Transverse colon (tissue), 4 donors: ENCODE results near the gene GNAO1. TPM values are rescaled to one million over a fixed set of nuclear protein-coding genes. Genes with fewer than 3 reads are reported as not detected.

Experiments used
- DNase-seq: peaks from one replicate; pipeline ENCODE4 v3.0.0-alpha.2; 2019
- H3K27ac ChIP-seq, 4 donors: fragments of 200-600 bp; sonication (generic); 2 replicates each; pipeline ENCODE4 v1.5.1; 2016 to 2018; ENCODE audit warnings: inconsistent platforms in 4 of 4
- H3K27me3 ChIP-seq: fragments of 200-600 bp; sonication (generic); 2 replicates; pipeline ENCODE4 v1.5.1; 2017; ENCODE audit warnings: inconsistent platforms
- H3K36me3 ChIP-seq, 4 donors: fragments of 200-600 bp; sonication (generic); 2 replicates each; pipeline ENCODE4 v1.5.1; 2017 to 2019; ENCODE audit warnings: inconsistent platforms in 4 of 4
- H3K4me1 ChIP-seq, 4 donors: fragments of 200-600 bp; sonication (generic); 2 replicates each; pipeline ENCODE4 v1.5.1; 2017 to 2020; ENCODE audit warnings: inconsistent platforms in 4 of 4
- H3K4me3 ChIP-seq, 4 donors: fragments of 200-600 bp; sonication (generic); 1 replicate in 1 of 4; 2 replicates in 3 of 4; pipeline versions ENCODE4 v1.5.1 to v1.6.1; 2017 to 2019; ENCODE audit warnings: inconsistent platforms in 4 of 4
- H3K9me3 ChIP-seq, 2 donors: fragments of 200-600 bp; sonication (generic); 2 replicates each; pipeline ENCODE4 v1.5.1; 2017 to 2019; ENCODE audit warnings: inconsistent platforms in 2 of 2
- CTCF ChIP-seq, 5 experiments: fragments of 200-600 bp in 3 of 5; fragments of 450-650 bp in 2 of 5; sonication (generic) in 3 of 5; IDR thresholded peaks; 1 replicate in 2 of 5; 2 replicates in 3 of 5; pipeline ENCODE4 v1.5.1; 2016 to 2017; ENCODE audit warnings: antibody characterized with exemption in 5 of 5, inconsistent platforms in 3 of 5, mild to moderate bottlenecking in 2 of 5, moderate library complexity in 1 of 5
- EP300 ChIP-seq: sonication (generic); formaldehyde crosslinking; IDR thresholded peaks from one replicate; pipeline ENCODE4 v1.6.1; 2017; ENCODE audit warnings: antibody characterized with exemption, low read depth
- POLR2A ChIP-seq: fragments of 450-650 bp; IDR thresholded peaks from one replicate; pipeline ENCODE4 v1.6.1; 2016; ENCODE audit warnings: antibody characterized with exemption, mild to moderate bottlenecking, moderate library complexity
- POLR2AphosphoS5 ChIP-seq, 3 donors: sonication (generic); formaldehyde crosslinking; IDR thresholded peaks; one replicate each; pipeline ENCODE4 v1.6.1; 2016; ENCODE audit warnings: antibody characterized with exemption in 3 of 3
- WGBS, 2 donors: methylation state at CpG; one replicate each; pipeline ENCODE4 v1.1.5; 2018; ENCODE audit warnings: low coverage in 1 of 2; 5-methylcytosine and 5-hydroxymethylcytosine counted together
- in situ Hi-C, 4 donors: fragments of 200-750 bp; cut with MboI; loops; one replicate each; pipeline versions ENCODE4 v1.15.0 to v1.15.1; 2017; ENCODE audit warnings: low sequenced_read_pairs in 3 of 4, low pct_ligation_motif_present in 1 of 4, low pct_unique_long_range_greater_than_20kb in 1 of 4
- intact Hi-C: fragments of 100-400 bp; cut with DNase I; formaldehyde crosslinking; loops from one replicate; pipeline ENCODE4 v1.15.1; 2023; ENCODE audit warnings: low total_unique reads
- total RNA-seq, 4 donors: library from RNA; depleted of rRNA; stranded (reverse); fragments of >200 nt; gene quantifications; one replicate each; pipeline ENCODE4 v1.1.0, GENCODE V29; 2016

Gene GNAO1
- total RNA-seq, 4 donors from 2014 or later = 7.3 to 25.4 (median 11.3) TPM

GRCh38 chr16:56190677-56191155, 573 bp upstream of the GNAO1 start:
- Histone ChIP-seq H3K9me3 (no peaks in the 10 kb centered on the region), H3K4me3 (peak overlapping the region; percentile 39 to 76 (median 55)), H3K36me3 (no peaks in the 10 kb centered on the region), H3K27me3 (peaks cover 74% of the 10 kb centered on the region), H3K27ac (peak overlapping the region; percentile 87 to 91 (median 89)), H3K4me1 (peaks cover 0 to 36% (median 12%) of the 10 kb centered on the region in 4 donors)
- TF ChIP-seq POLR2AphosphoS5 (IDR thresholded peaks at IDR 0.05) = peak in 1 of 3 donors; percentile 5
- no peak for TF ChIP-seq EP300
- TF ChIP-seq CTCF (IDR thresholded peaks at IDR 0.05) = no peak
- no peak for TF ChIP-seq POLR2A
- intact Hi-C loops = loop anchor here (1.0 to 5.0 kb wide), 2 partner anchors 21 to 77 kb away; no protein-coding TSS in a partner anchor
- WGBS, 2 donors = 9% methylated on average over 31 of the region's 50 CpGs; no CpG with 5 or more reads in 1 of the 2 donors
- in situ Hi-C loops = no loop called here
- DNase-seq = no peak

- H3K4me1 ChIP-seq = peaks cover 0 to 36% (median 12%) of the 10 kb centered on the region in 4 donors
- H3K9me3 ChIP-seq = no peaks in the 10 kb centered on the region
- H3K27ac ChIP-seq = peak overlapping the region; percentile 82 to 91 (median 88)
- no peak for TF ChIP-seq POLR2A
- no peak for TF ChIP-seq EP300
- TF ChIP-seq POLR2AphosphoS5 (IDR thresholded peaks at IDR 0.05) = no peak
- no peak for TF ChIP-seq CTCF (IDR thresholded peaks at IDR 0.05)
- peaks cover 78% of the 10 kb centered on the region for H3K27me3 ChIP-seq
- in situ Hi-C loops = no loop called here
- H3K36me3 ChIP-seq = no peaks in the 10 kb centered on the region
- H3K4me3 ChIP-seq = peak overlapping the region; percentile 48 to 83 (median 64)
- intact Hi-C loops = loop anchor here (1.0 to 5.0 kb wide), 2 partner anchors 19 to 75 kb away; no protein-coding TSS in a partner anchor
- WGBS, 2 donors = 3% methylated on average over 45 of the region's 46 CpGs; no CpG with 5 or more reads in 1 of the 2 donors
- no peak for DNase-seq
Observed at GRCh38 chr16:56191835-56192634, 746 bp downstream of the GNAO1 start.

GRCh38 chr16:56192635-56192945, 1.3 kb downstream of the GNAO1 start:
- in situ Hi-C loops = no loop called here
- 0 to 23% methylated on average over 3 to 6 of the region's 6 CpGs for WGBS, 2 donors
- Histone ChIP-seq H3K4me1 (peaks cover 0 to 36% (median 12%) of the 10 kb centered on the region in 4 donors), H3K27me3 (peaks cover 78% of the 10 kb centered on the region), H3K36me3 (no peaks in the 10 kb centered on the region), H3K9me3 (no peaks in the 10 kb centered on the region), H3K4me3 (peak overlapping the region; percentile 48 to 83 (median 64)), H3K27ac (peak overlapping the region in 3 of 4 donors; percentile 82 to 91 (median 90))
- TF ChIP-seq POLR2A (no peak), CTCF (IDR thresholded peaks at IDR 0.05) (no peak), EP300 (no peak), POLR2AphosphoS5 (IDR thresholded peaks at IDR 0.05) (no peak)
- no peak for DNase-seq
- intact Hi-C loops = loop anchor here (5.0 kb wide), 1 partner anchor 75 kb away; no protein-coding TSS in a partner anchor
